C1 segment of cervical spinal cord (tissue), 14 donors: ENCODE measurements around the gene MAPK10.
"Not testable (repeated sequence)": the region's sequence is repeated elsewhere in the genome, so short reads cannot be mapped to it uniquely, and the experiment has no call there.

ENCODE experiments used
- DNase-seq, 14 donors: peaks; one replicate each; lab custom pipeline; 2025; lab: John Stamatoyannopoulos, UW

MAPK10 gene

DNA sequence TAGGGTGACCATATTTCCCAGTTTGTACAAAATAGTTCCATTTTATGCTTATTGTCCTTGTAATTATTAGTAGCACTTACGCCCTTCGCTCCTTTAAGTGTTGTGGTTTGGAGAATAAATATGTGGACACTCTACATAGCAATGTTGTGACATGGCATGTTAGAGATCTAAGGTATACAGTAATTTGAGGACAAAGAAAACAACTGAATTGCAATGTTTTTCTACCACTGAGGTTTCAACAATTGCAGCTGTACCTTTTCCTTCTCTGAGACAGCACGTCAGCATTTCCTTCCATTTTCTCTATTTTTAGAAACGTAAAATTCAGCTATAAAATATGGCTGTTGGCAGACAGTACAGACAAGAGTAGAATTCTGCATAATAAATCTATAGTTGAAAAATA, 323.1 kb downstream of the MAPK10 start:
- no peak for DNase-seq

DNA sequence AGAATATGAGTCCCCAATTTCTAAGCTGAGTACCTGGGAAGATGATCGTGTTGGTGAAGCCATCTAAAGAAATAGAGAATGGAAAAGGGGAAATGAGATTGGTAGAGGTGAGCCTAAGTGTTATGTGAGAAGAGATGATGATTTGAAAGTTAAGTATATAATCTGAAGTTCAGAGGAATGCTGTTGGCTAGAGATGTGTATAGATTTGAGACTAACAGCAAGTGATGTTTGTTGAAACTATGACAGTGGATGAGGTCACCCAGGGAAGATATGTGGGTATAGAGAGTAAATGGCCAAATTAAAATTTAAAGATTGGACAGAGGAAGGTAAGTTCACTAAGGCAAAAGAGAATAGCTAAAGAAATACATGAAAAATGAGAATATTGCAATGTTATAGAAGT, 324.2 kb downstream of the MAPK10 start:
- no peak for DNase-seq

DNA sequence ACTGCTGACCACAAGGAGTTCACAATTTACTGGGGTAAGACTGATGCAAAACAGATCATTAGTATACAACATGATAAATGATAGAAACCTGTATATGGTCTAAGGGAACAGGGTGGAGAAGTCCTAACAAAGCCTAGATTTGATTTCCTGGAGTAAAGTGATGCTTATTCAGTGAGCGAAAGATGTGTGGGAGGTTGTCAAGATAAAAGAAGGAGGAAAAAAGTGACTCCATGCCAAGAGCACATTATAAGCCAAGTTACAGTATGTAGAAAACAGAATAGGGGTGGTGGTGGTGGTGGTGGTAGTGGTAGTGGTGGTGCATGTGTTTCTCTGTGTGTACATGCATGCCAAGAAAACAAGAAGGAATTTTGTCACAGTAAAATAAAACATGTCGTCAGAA, 325.2 kb downstream of the MAPK10 start:
- DNase-seq = no peak

DNA sequence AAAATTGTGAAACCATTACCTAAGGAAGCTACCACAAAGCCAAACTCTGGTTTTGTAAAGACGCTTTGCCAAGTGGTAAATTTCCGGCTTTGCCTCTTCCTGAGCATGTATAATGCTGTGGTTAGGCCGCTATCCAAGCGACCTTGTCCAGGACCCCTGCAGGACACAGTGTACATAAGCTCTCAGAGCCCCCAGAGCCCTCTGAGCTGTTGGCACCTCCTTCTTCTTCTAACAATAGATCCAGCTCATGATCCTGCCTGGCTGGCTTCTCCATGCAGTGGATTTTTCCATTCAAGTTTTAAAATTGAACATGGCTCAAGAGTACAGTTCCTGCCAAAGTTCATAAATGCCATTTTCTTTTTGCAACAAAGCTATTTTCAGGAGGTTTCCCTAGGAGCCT, 326.7 kb downstream of the MAPK10 start:
- DNase-seq = peak in 4 of 14 donors; percentile 8 to 70 (median 12)

DNA sequence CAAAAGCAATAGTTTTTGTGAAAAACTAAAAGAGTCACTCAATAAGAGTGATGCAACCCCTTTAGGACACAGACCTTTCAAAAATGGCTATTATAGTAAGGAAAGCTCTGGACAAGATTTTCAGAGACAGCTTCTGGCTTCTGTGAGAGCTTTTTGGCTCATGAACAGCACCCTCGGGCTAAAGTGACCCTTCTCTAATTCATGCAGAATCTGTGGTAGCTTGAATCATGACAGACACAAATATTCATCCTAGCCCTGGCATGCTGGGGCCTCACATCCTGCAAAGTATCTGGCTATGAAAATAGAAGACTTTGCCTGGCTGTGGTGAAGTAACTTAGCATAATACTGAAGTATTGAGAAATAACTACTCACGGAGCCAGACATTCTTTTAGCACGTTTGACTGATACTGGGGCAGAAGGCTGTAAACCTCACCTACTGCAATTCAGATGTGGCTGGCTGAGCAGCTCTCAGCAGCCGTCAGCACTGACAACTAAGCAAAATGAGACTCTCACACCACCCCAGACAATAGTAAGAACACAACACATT, 327.3 kb downstream of the MAPK10 start:
- DNase-seq = peak in 6 of 14 donors; percentile 6 to 56 (median 14)

DNA sequence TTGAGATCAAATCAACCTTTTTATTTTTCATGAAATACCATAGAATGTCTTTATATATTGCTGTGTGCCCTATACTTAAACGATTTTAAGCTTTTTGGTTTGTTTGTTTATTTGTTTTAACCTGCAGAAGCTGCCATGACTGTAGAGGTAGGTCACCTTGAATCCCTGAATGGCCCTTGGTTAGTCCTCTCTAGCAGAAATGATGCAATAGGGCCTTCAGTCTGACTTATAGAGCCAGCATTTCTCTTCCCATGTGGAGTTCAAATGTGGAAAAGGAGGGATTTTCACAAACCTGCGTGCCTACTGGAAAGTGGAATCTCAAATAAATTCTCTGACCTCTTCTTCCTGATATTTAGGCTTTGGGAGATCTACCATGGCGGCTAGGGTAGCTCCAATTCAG, 327.9 kb downstream of the MAPK10 start:
- DNase-seq = no peak

DNA sequence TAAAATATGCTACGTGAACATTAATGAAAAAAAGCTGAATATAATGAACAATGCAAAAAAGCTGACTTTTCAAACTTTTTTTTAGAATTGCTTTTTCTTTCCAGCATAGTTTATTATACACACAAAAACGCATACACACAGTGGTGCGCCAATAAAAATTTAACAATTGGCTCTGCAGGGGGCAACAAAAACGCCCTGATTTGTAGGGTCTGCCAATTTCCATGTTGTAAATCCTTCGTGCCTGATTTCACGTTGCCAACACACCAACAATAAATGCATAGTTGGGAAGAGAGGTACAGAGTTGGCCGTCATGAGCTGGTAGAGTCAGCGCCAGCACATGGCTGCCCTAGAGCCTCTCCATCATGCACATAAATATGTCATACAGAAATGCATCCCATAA, 333.1 kb downstream of the MAPK10 start:
- no peak for DNase-seq

DNA sequence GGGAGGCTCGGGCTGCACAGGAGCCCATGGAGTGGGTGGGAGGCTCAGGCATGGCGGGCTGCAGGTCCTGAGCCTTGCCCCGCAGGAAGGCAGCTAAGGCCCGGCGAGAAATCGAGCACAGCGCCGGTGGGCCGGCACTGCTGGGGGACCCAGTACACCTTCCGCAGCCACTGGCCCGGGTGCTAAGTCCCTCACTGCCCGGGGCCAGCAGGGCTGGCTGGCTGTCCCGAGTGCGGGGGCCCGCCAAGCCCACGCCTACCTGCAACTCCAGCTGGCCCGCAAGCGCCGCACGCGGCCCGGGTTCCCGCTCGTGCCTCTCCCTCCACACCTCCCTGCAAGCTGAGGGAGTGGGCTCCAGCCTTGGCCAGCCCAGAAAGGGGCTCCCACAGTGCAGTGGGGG, 338.2 kb downstream of the MAPK10 start:
- not testable (repeated sequence) for DNase-seq

DNA sequence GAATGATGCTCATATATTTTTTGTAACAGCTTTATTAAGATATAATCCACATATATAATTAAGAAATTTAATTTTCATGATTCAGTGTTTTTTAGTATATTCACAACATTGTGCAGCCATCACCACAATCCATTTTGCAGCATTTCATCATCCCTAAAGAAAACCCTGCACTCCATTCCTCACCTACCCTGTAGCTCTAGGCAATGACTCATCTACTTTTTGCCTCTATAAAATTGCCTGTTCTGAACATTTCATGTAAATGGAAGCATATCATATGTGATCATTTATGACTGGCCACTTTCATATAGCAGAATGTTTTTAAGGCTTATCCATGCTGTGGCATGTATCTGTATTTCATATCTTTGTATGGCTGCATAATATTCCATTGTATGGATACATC, 339.9 kb downstream of the MAPK10 start:
- no peak for DNase-seq

DNA sequence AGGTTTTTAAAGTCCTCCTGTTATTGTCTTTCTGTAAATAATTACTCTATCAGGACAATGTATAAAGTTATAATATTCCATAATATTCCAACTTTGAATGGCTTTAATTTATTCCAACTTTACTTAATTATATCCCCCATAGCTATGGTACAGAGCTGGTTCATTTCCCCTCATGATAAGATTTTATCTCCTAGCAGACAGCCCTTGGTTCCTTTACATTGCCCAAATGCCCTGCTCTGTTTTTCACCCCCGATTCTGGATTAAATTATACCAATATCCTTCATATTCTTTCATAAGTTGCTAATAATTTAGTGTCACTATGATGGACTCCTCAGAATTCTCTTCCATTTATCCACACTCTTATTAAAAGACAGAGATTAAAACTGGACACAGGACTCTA, 340.5 kb downstream of the MAPK10 start:
- DNase-seq = no peak

DNA sequence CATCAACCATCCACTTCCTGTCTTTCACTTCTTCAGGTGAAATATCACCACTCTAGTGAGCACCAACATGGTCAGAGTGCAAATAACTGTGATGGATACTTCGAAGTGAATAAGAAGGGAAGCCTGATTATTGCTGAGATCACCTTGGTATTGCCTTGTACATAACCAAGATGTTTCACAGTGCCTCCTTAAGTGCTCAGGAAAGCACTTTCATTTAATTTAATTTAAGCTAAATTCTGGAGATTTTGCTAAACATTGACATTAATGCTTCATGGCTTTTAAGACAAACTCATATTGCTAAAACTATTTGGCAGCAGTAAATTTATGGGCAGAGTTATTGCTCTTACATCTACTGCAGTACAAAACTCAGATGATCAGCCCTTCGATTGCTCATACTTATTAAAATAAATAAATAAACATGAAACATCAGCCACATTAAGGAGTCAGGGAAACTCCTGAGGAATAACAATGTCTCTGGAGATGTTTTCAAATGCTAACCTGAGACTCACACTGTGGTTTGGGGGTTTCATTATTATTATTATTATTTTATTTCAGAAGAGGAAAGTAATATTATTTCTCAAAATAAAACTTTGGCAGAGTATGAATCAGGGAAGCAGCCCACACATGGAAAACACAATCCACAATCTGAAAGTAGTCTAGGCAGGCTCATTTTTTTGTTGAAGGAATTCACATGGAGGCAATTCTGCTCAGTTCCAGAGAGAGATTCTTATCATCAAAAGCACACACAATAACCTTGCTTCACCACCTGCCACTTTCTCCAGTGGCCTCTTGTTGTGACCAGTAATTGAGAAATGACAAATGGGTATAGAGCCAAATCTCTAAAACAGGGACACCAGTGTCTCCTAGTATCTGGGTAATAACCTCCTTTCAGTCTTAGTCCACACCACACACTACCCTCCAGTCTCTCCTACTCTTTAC, 344.2 kb downstream of the MAPK10 start:
- no peak for DNase-seq

DNA sequence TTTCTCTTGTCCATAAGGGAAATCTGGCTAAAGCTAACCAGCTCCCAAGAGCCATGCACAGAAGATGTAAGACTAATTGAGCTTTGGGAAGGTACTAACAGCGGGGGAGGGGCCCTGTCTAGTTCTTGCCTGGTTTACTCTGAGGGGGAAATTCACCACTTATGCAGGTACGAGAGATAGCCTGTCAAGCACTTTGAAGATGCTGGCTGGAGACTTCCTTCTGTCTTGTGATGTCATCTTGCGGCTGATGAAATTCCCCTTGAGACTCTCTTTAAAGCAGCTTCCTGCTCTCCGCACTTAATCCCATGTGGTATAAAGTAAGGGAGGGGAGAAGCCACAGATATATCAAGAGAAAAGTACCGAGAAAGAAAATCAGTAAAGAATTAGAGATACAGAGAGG, 345.3 kb downstream of the MAPK10 start:
- DNase-seq = no peak

DNA sequence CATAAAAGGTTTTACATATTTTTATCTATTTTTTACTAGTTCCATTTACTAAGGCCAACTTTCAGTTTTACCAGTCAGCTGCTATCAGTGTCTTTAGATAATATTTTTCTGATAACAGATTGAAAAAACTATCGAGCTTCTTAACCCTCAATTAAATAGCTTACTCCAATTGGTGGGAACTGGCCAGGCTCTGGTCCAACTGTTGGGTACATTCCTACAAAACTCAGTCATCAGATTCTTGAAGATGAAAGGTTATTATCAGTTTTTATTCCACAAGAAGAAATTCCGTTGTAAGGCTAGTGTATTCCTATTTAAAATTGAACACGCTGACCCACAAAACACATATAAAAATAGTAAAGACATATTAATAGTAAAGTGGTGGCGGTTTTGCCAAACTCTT, 346.2 kb downstream of the MAPK10 start:
- no peak for DNase-seq

DNA sequence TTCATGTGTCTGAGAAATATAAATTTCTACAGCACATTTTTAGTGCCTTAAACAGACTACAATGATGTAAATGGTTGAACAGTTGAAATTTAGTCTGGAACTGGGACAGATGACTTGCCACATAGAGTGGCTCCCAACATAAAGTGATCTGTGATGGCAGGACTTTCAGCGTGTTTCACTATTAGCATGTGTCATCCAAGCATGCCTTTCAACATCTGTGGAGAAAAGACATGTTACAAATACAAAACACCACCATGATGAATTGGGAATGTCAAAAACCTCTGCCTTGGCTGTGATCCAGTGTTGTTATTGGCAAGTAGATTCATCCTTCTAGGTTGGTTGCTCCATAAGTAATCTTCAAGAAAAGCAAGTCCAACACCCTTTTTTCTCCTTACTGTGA, 348.7 kb downstream of the MAPK10 start:
- DNase-seq = no peak

DNA sequence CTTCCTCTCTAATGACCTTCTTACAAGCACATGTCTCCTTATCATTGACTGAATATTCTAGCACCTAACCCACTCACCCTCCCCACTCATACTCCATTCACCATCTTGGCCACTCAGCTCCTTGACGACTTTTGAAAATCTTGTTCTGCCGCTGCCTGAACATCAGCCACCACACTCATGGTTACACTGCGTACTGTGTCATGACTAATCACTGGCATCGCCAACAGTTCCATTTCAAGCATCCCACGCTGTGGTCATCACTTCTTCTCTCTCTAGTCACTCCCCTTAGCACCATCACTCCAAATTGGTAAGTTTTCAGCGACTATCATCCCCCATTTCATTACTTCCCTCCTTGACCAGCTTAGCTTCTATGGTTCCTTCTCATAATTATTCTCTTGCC, 352.8 kb downstream of the MAPK10 start:
- DNase-seq = no peak

DNA sequence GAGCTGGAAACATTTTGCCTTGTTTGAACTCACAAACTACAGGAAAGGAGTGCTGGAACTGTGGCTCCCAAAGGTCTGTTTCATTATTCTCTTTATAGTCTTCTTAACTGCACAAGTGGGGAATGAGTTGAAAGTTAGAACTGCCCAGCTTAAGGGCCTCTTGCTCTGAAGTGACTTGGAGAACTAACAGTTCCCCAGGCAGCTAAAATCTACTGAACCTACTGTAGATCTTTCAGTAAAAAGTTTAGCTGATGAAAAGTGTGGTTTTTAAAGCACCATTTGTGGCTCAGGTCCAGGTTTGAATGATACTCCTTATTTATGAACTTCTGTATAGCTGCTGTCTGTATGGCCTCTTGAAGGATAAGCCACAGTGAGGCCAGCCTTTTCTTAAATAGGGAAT, 353.8 kb downstream of the MAPK10 start:
- DNase-seq = no peak

DNA sequence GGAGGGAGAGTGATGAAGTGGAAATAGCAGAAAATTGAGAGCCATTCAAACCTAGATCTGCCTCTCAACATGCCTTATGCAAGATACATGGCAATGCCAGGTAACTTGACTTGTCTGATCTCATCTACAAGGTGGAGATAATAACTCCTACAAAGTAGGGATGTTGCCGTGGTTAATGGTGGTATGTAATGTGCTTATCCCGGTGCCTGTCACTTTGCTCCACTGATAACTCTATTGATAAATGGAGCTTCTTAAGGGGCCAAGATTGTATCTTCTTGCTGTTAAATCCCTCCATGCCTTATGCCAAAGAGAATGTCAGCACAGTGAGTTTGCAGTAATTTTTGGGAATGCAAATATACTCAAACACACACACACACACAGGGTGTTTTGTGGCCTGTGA, 355.8 kb downstream of the MAPK10 start:
- DNase-seq = no peak

DNA sequence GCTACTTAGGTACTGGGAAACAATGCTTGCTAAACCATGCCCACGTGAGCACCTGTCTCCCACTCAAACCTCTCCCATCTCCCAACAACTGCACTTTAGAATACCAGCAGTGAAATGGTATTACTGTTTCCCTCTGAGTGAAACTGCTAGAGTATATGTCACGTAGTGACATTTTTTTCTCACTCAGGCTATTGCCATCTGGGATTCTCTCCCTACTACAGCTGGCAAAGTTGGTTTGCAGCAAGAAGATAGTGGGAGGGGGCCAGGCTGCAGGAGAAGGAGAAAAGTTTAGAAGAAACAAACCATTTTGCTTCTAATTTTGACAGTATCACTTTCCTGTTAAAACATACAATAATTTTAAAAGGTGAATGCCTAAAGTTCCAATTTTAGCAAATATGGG, 358.3 kb downstream of the MAPK10 start:
- no peak for DNase-seq

DNA sequence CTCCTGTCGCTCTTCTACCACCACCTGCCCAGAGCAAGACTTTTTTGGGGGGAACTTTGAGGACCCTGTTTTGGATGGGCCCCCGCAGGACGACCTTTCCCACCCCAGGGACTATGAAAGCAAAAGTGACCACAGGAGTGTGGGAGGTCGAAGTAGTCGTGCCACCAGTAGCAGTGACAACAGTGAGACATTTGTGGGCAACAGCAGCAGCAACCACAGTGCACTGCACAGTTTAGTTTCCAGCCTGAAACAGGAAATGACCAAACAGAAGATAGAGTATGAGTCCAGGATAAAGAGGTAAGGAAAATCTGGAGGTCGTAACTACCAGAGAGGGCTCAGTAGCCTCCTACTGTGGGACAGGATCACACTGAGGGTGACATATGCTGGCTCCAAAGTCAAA, 364.5 kb downstream of the MAPK10 start:
- DNase-seq = no peak

DNA sequence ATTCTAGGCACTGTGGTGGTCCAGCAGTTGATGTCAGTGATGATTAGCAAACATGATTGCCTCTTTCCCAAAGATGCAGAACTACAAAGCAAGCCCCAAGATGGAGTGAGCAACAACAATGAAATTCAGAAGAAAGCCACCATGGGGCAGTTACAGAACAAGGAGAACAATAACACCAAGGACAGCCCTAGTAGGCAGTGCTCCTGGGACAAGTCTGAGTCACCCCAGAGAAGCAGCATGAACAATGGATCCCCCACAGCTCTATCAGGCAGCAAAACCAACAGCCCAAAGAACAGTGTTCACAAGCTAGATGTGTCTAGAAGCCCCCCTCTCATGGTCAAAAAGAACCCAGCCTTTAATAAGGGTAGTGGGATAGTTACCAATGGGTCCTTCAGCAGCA, 365.3 kb downstream of the MAPK10 start:
- DNase-seq = no peak

DNA sequence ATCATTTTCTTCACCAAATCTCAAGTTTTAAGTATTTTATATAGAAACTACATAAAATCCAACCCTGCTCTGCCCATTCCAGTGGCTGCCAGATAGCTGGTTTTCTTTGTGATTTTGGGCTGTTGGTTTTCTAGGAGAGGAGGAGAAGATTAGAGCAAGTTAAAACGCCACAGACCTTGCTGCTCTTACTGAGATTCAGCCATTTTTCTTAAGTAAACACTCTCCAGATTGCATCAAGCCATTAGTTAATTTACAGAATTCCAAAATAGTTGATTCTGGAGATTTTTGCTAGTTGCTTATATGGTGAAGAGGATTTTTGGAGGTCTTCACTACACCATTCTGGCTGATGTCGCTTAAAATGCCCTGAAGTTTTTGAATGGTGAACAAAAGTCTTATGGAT, 366.2 kb downstream of the MAPK10 start:
- no peak for DNase-seq

DNA sequence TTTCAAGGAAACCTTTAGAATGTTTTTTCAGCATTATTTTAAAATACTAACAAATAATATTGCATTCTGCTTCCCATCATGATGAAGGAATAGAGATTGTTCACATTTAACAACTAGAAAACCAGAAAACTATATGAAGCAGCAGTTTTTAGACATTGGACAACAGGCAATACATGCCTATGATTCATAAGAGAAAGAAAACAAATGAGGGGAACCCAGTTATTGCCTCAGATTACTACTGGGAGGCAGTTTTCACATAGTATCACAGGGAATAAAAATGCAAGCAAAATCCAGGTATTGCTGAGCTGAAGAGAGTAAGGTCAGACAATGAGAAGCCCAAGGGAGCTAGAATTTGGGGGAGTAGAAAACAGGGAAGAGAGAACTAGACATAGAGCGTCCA, 373.6 kb downstream of the MAPK10 start:
- DNase-seq = no peak

DNA sequence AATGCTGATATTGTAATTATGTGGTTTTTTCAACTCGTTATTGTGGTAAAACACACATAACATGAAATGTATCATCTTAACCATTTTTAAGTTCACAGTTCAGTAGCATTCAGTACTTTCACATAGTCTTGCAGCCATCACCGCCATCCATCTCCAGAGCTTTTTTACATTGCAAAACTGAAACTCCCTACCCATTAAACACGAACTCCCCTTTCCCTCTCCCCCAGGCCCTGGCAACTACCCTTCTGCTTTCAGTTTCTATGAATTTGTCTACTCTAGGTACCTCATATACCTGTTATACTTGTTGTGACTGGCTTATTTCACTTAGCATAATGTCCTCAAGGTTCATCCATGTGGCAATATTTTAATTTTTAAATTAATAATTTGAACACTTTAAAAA, 380.6 kb downstream of the MAPK10 start:
- no peak for DNase-seq
